Right lobe of liver (tissue), 6 donors: Measurements from ENCODE around the gene LCA5. TPM values are rescaled to one million over a fixed set of nuclear protein-coding genes. Genes with fewer than 3 reads are reported as not detected.
A peak's percentile ranks its signal among the peaks of the same experiment; 100 is the strongest.

Experiments used
- ATAC-seq, 4 donors: fragments of 200-7000 bp; cut with Tn5 transposase; one replicate each; pipeline ENCODE4 v1.9.1; 2020; ENCODE audit warnings: mild to moderate bottlenecking in 4 of 4, moderate library complexity in 4 of 4
- DNase-seq, 3 donors: peaks; one replicate each; pipeline ENCODE4 v3.0.0-alpha.2; 2020
- H3K27ac ChIP-seq, 3 donors: fragments of 200-600 bp; one replicate each; pipeline ENCODE4 v1.8.0; 2022
- H3K27me3 ChIP-seq, 2 donors: fragments of 200-600 bp; one replicate each; pipeline ENCODE4 v1.8.0; 2022
- H3K36me3 ChIP-seq, 4 donors: fragments of 200-600 bp; sonication (generic) in 1 of 4; one replicate each; pipeline versions ENCODE4 v1.5.1 to v1.8.0; 2017 to 2022; ENCODE audit warnings: control low read depth in 1 of 4
- H3K4me1 ChIP-seq, 4 donors: fragments of 200-600 bp; sonication (generic) in 1 of 4; one replicate each; pipeline versions ENCODE4 v1.5.1 to v1.8.0; 2017 to 2022; ENCODE audit warnings: control low read depth in 1 of 4
- H3K4me3 ChIP-seq, 3 donors: fragments of 200-600 bp; one replicate each; pipeline ENCODE4 v1.8.0; 2022
- H3K9me3 ChIP-seq, 4 donors: fragments of 200-600 bp; sonication (generic) in 1 of 4; one replicate each; pipeline versions ENCODE4 v1.5.1 to v1.8.0; 2017 to 2022; ENCODE audit warnings: control low read depth in 1 of 4
- CTCF ChIP-seq, 4 donors: fragments of 200-600 bp in 3 of 4; fragments of 450-650 bp in 1 of 4; IDR thresholded peaks; one replicate each; pipeline versions ENCODE4 v1.5.1 to v1.8.0; 2016 to 2022; ENCODE audit warnings: antibody characterized with exemption in 4 of 4, mild to moderate bottlenecking in 2 of 4
- POLR2A ChIP-seq: fragments of 450-650 bp; IDR thresholded peaks from one replicate; pipeline ENCODE4 v1.6.1; 2017; ENCODE audit warnings: antibody characterized with exemption, mild to moderate bottlenecking
- WGBS: methylation state at CpG from one replicate; pipeline ENCODE4 v1.1.6; 2018; ENCODE audit warnings: low coverage, low lambda C conversion rate; ENCODE audit not compliant: insufficient coverage; ENCODE audit errors: missing lambda C conversion rate; 5-methylcytosine and 5-hydroxymethylcytosine counted together
- intact Hi-C, 2 donors: fragments of 100-400 bp; cut with DNase I; formaldehyde crosslinking; loops; one replicate each; pipeline versions ENCODE4 v1.11.2 to v1.14.1; 2022
- total RNA-seq, 6 experiments: library from RNA; depleted of rRNA in 2 of 6; stranded (reverse); fragments of >200 nt in 2 of 6; fragmentation: NEBNext Ultra II Directional in 3 of 6; extraction: Animal tissue kit (Norgen Biotek cat#: 25700) in 3 of 6; gene quantifications; one replicate each; pipeline versions ENCODE4 v1.1.0 to v1.2.4, GENCODE V29; 2016 to 2023
- donor health status: DM: no; HTN: yes; CAD: no.
- donor health status: DM: no; HTN: no; CAD: no.
- donor health status: DM: no; HTN: no; CAD: no.
- donor health status: DM: no; HTN: yes; CAD: no.
- donor health status: DM: no; HTN: yes; CAD: no.

The LCA5 gene
- total RNA-seq, 6 experiments from 2014 or later = 0.26 to 0.74 (median 0.51) TPM

- no peak for ATAC-seq
- no peaks in the 10 kb centered on the region for H3K27me3 ChIP-seq
- no peak for DNase-seq
- 3% methylated on average over 2 of the region's 2 CpGs for WGBS
- TF ChIP-seq POLR2A = no peak
- no peaks in the 10 kb centered on the region for H3K36me3 ChIP-seq
- no peaks in the 10 kb centered on the region for H3K9me3 ChIP-seq
- H3K4me1 ChIP-seq = no peaks in the 10 kb centered on the region
- H3K4me3 ChIP-seq = no peak overlapping the region
- H3K27ac ChIP-seq = no peak overlapping the region
- intact Hi-C loops = no loop called here
Measured at GRCh38 chr6:79467716-79468115, 69.5 kb downstream of the LCA5 start.

GRCh38 chr6:79466207-79466834 lies 70.9 kb downstream of the LCA5 start:
- Histone ChIP-seq H3K36me3 (no peaks in the 10 kb centered on the region), H3K9me3 (no peaks in the 10 kb centered on the region), H3K27ac (no peak overlapping the region), H3K4me1 (no peaks in the 10 kb centered on the region), H3K4me3 (no peak overlapping the region), H3K27me3 (no peaks in the 10 kb centered on the region)
- 7% methylated on average over 6 of the region's 6 CpGs for WGBS
- intact Hi-C loops = no loop called here
- ATAC-seq (peak; percentile 47 to 69 (median 64)), DNase-seq (no peak)
- TF ChIP-seq POLR2A = no peak
- peak; percentile 40 to 61 (median 58) for TF ChIP-seq CTCF (IDR thresholded peaks at IDR 0.05)

GRCh38 chr6:79465381-79465780 lies 71.8 kb downstream of the LCA5 start:
- DNase-seq = no peak
- TF ChIP-seq POLR2A (no peak), CTCF (IDR thresholded peaks at IDR 0.05) (no peak)
- no peak for ATAC-seq
- Histone ChIP-seq H3K27ac (no peak overlapping the region), H3K9me3 (no peaks in the 10 kb centered on the region), H3K4me1 (no peaks in the 10 kb centered on the region), H3K27me3 (no peaks in the 10 kb centered on the region), H3K36me3 (no peaks in the 10 kb centered on the region), H3K4me3 (no peak overlapping the region)
- intact Hi-C loops = no loop called here
- WGBS = 86% methylated on average over 4 of the region's 4 CpGs

GRCh38 chr6:79463621-79464050 lies 73.6 kb downstream of the LCA5 start:
- no peak for ATAC-seq
- no peak for TF ChIP-seq CTCF (IDR thresholded peaks at IDR 0.05)
- TF ChIP-seq POLR2A = no peak
- H3K4me1 ChIP-seq = no peaks in the 10 kb centered on the region

GRCh38 chr6:79461205-79461604 lies 76.0 kb downstream of the LCA5 start:
- ATAC-seq = peak in 2 of 4 donors; percentile 36 to 57
- no peaks in the 10 kb centered on the region for H3K9me3 ChIP-seq
- 68% methylated on average over 3 of the region's 3 CpGs for WGBS
- DNase-seq = no peak
- no peaks in the 10 kb centered on the region for H3K27me3 ChIP-seq
- no peaks in the 10 kb centered on the region for H3K36me3 ChIP-seq
- no peak overlapping the region for H3K4me3 ChIP-seq
- no peak for TF ChIP-seq POLR2A
- TF ChIP-seq CTCF (IDR thresholded peaks at IDR 0.05) = no peak
- intact Hi-C loops = no loop called here
- no peak overlapping the region for H3K27ac ChIP-seq
- no peaks in the 10 kb centered on the region for H3K4me1 ChIP-seq

More at GRCh38 chr6:79463621-79464050, 73.6 kb downstream of the LCA5 start:
- 84% methylated on average over 4 of the region's 4 CpGs for WGBS
- no peaks in the 10 kb centered on the region for H3K9me3 ChIP-seq
- H3K4me3 ChIP-seq = no peak overlapping the region
- H3K36me3 ChIP-seq = no peaks in the 10 kb centered on the region
- no peak overlapping the region for H3K27ac ChIP-seq
- intact Hi-C loops = no loop called here
- H3K27me3 ChIP-seq = no peaks in the 10 kb centered on the region
- DNase-seq = no peak
